Measurements from ENCODE around the gene ZGLP1.
"Not testable (repeated sequence)": the region's sequence is repeated elsewhere in the genome, so short reads cannot be mapped to it uniquely, and the experiment has no call there.

Gene ZGLP1

GRCh38 chr19:10284960-10285278 lies 24.7 kb downstream of the ZGLP1 start:
- DNase-seq (ENCODE audit: low read depth, low spot score) = no peak
- no peak overlapping the region for H3K4me3 ChIP-seq (ENCODE audit: low read length)

GRCh38 chr19:10284065-10284959 lies 25.3 kb downstream of the ZGLP1 start:
- no peak overlapping the region for H3K4me3 ChIP-seq (ENCODE audit: low read length)
- no peak for DNase-seq (ENCODE audit: low read depth, low spot score)

- H3K4me3 ChIP-seq (ENCODE audit: low read length) = no peak overlapping the region
- no peak for DNase-seq (ENCODE audit: low read depth, low spot score)
These were observed 26.1 kb downstream of the ZGLP1 start for GRCh38 chr19:10283301-10284064.

GRCh38 chr19:10282043-10282442 lies 27.6 kb downstream of the ZGLP1 start:
- DNase-seq (ENCODE audit: low read depth, low spot score) = not testable (repeated sequence)

DNA sequence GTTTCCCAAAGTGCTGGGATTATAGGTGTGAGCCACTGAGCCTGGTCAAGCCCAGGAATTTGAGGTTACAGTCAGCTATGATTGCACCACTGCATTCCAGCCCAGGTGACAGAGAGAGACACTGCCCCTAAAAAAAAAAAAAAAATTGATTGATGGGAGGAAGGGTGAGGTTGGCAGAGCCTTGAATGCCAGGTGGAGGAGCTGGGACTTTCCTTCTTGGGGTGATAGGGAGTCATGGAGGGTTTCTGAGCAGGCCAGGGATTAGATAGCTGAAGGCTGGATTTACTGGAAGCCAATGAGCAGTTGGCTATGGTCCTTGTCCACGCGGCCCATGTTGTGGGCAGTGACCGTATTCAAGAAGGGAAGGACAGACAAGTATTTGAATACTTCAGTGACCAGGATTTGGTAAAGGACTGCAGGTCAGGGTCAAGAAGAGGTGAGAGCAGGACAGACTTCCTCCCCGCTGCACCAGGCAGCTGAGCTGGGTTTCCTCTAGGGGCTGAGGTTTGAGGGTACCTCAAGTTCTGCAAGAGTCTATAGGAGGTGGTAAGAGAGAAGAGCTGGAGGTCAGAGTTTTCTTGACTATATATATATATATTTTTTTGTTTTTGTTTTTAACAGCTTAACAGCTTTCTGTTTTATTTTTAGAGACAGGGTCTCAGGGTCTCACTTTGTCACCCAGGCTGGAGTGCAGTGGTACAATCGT lies 29.7 kb downstream of the ZGLP1 start:
- H3K4me3 ChIP-seq (ENCODE audit: low read length) = no peak overlapping the region
- no peak for DNase-seq (ENCODE audit: low read depth, low spot score)

More at GRCh38 chr19:10282043-10282442, 27.6 kb downstream of the ZGLP1 start:
- H3K4me3 ChIP-seq (ENCODE audit: low read length) = not testable (repeated sequence)

- no peak for DNase-seq (ENCODE audit: low read depth, low spot score)
- H3K4me3 ChIP-seq (ENCODE audit: low read length) = no peak overlapping the region
These were observed 30.7 kb downstream of the ZGLP1 start for GRCh38 chr19:10278935-10279334.

DNA sequence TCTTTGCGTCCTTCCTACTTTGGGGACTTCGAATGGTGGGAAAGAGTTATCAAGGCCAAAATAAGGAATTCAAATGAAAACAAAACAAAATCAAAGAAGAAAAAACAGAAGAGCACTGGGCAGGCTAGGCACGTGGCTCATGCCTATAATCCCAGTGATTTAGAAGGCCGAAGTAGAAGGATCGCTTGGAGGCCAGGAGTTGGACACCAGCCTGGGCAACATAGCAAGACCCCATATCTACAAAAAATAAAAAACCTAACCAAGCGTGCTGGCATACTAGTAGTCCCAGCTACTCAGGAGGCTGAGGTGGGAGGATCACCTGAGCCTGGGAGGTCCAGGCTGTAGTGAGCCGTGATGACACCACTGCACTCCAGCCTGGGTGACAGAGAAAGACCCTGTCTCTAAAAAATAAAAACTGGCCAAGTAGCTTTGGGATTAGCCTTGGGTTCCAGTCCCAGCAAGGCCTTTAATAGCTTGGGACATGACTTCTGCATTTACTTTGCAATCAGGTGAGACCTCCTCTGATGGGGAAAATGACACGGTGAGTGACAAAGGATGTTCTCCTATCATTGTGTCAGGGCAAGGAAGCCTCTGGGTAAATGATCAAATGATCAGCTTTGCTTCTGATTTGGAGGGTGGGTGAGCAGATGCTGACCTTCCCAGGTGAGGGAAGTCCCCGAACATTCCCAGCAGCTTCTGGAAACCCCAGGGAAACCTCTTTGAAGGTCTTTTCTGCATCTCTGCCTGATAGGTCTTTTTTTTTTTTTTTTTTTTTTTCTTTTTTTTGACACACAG lies 31.6 kb downstream of the ZGLP1 start:
- H3K4me3 ChIP-seq (ENCODE audit: low read length) = no peak overlapping the region
- no peak for DNase-seq (ENCODE audit: low read depth, low spot score)

GRCh38 chr19:10274589-10274988 lies 35.0 kb downstream of the ZGLP1 start:
- DNase-seq (ENCODE audit: low read depth, low spot score) = no peak
- H3K4me3 ChIP-seq (ENCODE audit: low read length) = no peak overlapping the region

DNA sequence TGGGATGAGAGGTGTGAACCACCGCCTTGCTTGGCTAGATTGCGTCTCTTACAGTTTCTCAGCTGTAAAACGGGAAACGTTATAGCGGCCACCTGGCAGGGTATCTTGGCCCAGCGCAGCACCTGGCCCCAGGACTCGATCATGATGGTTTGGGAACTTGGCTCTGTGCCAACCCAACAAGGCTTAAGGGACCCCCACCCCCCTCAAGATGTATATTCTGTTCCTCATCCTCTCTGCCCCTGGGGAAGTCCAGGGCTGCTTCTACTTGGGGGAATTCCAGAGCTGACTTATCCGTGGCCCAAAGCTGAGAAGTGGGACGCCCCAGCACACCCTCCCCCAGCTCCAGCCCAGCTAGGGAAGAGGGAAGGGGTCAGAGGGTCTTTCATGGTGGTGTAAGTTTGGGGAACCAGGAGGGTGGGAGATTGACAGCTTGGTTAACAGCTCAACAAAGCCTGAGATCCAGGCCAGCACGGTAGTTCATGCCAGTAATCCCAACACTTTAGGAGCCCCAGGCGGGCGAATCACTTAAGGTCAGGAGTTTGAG lies 38.0 kb downstream of the ZGLP1 start:
- DNase-seq (ENCODE audit: low read depth, low spot score) = no peak
- H3K4me3 ChIP-seq (ENCODE audit: low read length) = no peak overlapping the region

GRCh38 chr19:10270616-10271394 lies 38.8 kb downstream of the ZGLP1 start, which contains the start of gene ICAM1:
Gene ICAM1 (plus strand): TSS chr19:10271120. CDS start chr19:10271160, 40 bp downstream.
- peak within 1 kb of the TSS; percentile 48 for H3K4me3 ChIP-seq (ENCODE audit: low read length)
- DNase-seq (ENCODE audit: low read depth, low spot score) = peak; percentile 50

DNA sequence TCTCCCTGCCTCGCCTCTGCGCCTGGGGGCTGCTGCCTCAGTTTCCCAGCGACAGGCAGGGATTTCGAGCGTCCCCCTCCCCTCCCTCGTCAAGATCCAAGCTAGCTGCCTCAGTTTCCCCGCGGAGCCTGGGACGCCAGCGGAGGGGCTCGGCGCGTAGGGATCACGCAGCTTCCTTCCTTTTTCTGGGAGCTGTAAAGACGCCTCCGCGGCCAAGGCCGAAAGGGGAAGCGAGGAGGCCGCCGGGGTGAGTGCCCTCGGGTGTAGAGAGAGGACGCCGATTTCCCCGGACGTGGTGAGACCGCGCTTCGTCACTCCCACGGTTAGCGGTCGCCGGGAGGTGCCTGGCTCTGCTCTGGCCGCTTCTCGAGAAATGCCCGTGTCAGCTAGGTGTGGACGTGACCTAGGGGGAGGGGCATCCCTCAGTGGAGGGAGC lies 39.4 kb downstream of the ZGLP1 start:
- DNase-seq (ENCODE audit: low read depth, low spot score) = no peak
- peak overlapping the region; percentile 48 for H3K4me3 ChIP-seq (ENCODE audit: low read length)

- peak overlapping the region; percentile 48 for H3K4me3 ChIP-seq (ENCODE audit: low read length)
- peak; percentile 62 for DNase-seq (ENCODE audit: low read depth, low spot score)
These were observed 40.1 kb downstream of the ZGLP1 start for GRCh38 chr19:10269333-10270179.

DNA sequence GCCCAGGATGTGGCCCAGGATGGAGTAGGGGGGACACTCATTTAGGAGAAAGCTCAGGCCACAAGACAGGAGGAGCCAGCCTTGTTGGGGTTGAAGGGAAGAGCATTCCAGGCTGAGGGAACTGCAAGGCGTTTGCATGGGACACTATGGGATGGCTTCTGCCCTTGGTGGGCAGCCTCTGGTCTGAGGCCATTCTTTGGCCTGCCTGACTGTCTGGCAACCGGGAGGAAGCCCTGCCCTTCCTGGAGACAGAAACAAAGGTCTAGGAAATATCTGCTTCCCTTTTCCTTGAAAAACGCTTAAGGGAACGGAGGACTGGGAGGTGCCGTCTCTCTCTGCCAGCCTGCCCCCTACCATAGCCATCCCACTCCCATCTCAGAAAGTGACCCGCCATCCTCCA lies 41.5 kb downstream of the ZGLP1 start:
- DNase-seq (ENCODE audit: low read depth, low spot score) = no peak
- H3K4me3 ChIP-seq (ENCODE audit: low read length) = no peak overlapping the region

GRCh38 chr19:10266706-10267105 lies 42.9 kb downstream of the ZGLP1 start:
- no peak for DNase-seq (ENCODE audit: low read depth, low spot score)
- no peak overlapping the region for H3K4me3 ChIP-seq (ENCODE audit: low read length)

- no peak for DNase-seq (ENCODE audit: low read depth, low spot score)
- no peak overlapping the region for H3K4me3 ChIP-seq (ENCODE audit: low read length)
These were observed 46.8 kb downstream of the ZGLP1 start for GRCh38 chr19:10262771-10263170.

GRCh38 chr19:10260141-10260584 lies 49.5 kb downstream of the ZGLP1 start:
- H3K4me3 ChIP-seq (ENCODE audit: low read length) = no peak overlapping the region
- DNase-seq (ENCODE audit: low read depth, low spot score) = no peak
